IPS-18c (cell line): ENCODE results near the gene MRPL3.

Source experiments
- H3K4me3 ChIP-seq: 2 replicates; pipeline ENCODE4 v1.7.0; 2013; ENCODE audit warnings: low read depth, mild to moderate bottlenecking, low read length, moderate library complexity; ENCODE audit not compliant: insufficient read depth
- H3K9me3 ChIP-seq: one replicate; pipeline ENCODE4 v1.6.1; 2013; ENCODE audit warnings: mild to moderate bottlenecking, low read length, moderate library complexity; ENCODE audit not compliant: control insufficient read depth, insufficient read depth

Gene MRPL3

DNA sequence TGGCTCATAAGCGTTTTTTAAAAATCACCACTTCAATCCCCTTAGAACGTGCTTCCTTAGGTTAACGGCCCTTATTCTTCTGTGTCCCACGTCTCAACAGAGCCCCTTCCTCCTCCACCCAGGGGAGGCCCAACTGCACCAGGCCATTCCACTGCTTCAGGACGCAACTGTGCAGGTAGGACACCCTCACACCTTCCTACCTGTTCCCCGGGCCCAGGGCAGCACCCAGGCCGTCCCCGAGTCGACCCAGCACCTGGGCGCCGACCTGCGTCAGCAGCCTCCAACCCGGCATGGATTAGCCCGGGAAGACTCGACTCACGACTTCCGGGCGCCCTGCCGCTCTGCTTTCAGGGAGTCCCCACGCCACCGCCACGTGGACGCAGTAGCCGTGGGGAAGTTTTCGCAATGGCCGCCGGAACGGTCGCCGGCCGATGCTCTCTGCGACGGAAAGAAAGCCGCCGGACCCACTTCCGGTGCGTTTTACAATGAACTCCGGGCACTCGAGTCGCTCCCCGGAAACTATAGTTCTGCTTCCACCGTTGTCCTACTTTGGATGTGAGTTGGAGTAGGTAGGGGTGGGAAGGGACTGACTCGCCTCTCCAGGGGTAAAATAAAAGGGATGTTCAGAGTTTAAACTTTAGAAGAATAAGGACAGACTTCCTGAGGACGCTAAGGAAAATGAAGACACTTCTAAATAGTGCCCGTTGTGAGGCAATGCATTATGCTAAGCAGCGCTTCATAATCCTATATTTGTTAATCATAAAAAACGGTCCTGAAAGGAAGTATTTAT lies at the start of gene MRPL3:
Gene MRPL3, minus strand, starts transcription at position 442 of the 790 bp plus-strand sequence. Its CDS starts 150 bp downstream, at position 292.
- Histone ChIP-seq H3K4me3 (peak within 1 kb of the TSS; percentile 87), H3K9me3 (no peaks in the 10 kb centered on the region)

DNA sequence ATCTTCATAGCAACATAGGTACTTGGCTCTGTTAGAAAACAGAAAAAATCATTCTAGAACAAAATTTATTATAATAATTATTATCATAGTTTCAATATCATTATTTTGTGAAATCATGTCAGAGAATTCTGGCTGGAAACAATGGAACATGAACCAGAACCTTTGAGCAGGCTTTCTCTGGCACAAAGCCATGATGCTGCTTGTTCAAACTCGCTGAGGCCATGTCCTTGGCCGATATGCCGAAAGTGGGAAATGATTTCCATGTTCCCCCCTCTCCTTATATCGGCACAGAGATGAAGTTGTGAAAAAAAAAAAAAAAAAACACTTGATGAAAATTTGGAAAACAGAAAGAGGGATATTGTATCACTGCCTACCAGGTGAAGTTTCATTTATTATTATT lies 49.0 kb upstream of the MRPL3 start:
- H3K9me3 ChIP-seq: no peaks in the 10 kb centered on the region
- no peak overlapping the region for H3K4me3 ChIP-seq

- no peak overlapping the region for H3K4me3 ChIP-seq
- no peaks in the 10 kb centered on the region for H3K9me3 ChIP-seq
Observed at GRCh38 chr3:131550562-131551465, 48.0 kb upstream of the MRPL3 start.

- H3K9me3 ChIP-seq: no peaks in the 10 kb centered on the region
Observed at GRCh38 chr3:131549340-131549739, 46.6 kb upstream of the MRPL3 start.

DNA sequence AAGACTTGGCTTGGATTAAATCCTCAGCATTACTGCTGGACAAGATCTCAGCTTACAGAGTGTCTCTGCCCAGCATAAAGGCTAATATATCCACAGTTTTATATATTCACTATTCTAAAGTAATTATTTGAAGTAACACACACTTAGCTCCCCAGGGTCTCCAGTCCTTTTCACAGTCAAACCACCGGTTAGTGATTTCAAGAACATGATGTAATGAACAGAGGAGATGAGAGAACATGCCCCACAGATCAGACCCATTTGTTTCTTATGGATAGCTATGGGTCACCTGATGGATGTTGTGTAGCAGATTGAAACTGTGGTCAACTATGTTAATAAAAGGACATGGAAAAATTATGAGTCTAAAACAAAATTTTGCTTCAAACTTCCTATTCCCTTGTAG lies 44.8 kb upstream of the MRPL3 start:
- no peak overlapping the region for H3K4me3 ChIP-seq
- H3K9me3 ChIP-seq: peaks cover 2% of the 10 kb centered on the region

More at GRCh38 chr3:131549340-131549739, 46.6 kb upstream of the MRPL3 start:
- no peak overlapping the region for H3K4me3 ChIP-seq

- Histone ChIP-seq H3K9me3 (peaks cover 2% of the 10 kb centered on the region), H3K4me3 (no peak overlapping the region)
Observed at GRCh38 chr3:131546441-131546840, 43.7 kb upstream of the MRPL3 start.

- H3K4me3 ChIP-seq: no peak overlapping the region
- H3K9me3 ChIP-seq: peaks cover 2% of the 10 kb centered on the region
Observed at GRCh38 chr3:131544557-131544956, 41.8 kb upstream of the MRPL3 start.

- H3K9me3 ChIP-seq: peaks cover 2% of the 10 kb centered on the region
- no peak overlapping the region for H3K4me3 ChIP-seq
Observed at GRCh38 chr3:131543714-131544113, 40.9 kb upstream of the MRPL3 start.

DNA sequence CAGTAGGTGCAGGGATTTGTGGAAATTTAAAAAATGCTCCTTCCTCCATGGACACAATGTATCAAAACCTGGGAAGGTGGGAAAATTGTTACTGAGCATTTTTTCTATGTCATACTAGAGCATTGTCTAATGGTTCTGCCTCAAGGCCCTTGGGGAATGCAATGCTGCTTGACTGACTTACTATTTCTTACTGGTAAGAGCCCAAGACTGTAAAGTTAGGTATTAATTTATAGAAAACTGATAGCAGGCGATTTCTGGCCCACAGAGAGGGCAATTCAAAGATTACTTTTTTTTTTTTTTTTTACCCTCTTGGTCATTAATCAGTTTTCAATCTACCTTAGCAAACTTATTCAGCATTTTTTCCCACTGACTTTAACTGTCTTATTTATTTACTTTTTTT lies 38.5 kb upstream of the MRPL3 start:
- peaks cover 2% of the 10 kb centered on the region for H3K9me3 ChIP-seq

GRCh38 chr3:131540821-131541220 lies 38.0 kb upstream of the MRPL3 start:
- peaks cover 2% of the 10 kb centered on the region for H3K9me3 ChIP-seq
- H3K4me3 ChIP-seq: no peak overlapping the region

More for the DNA sequence above, 38.5 kb upstream of the MRPL3 start:
- no peak overlapping the region for H3K4me3 ChIP-seq

GRCh38 chr3:131540143-131540542 lies 37.4 kb upstream of the MRPL3 start:
- Histone ChIP-seq H3K9me3 (peaks cover 2% of the 10 kb centered on the region), H3K4me3 (no peak overlapping the region)

GRCh38 chr3:131538968-131539367 lies 36.2 kb upstream of the MRPL3 start:
- H3K4me3 ChIP-seq: no peak overlapping the region
- peaks cover 2% of the 10 kb centered on the region for H3K9me3 ChIP-seq

DNA sequence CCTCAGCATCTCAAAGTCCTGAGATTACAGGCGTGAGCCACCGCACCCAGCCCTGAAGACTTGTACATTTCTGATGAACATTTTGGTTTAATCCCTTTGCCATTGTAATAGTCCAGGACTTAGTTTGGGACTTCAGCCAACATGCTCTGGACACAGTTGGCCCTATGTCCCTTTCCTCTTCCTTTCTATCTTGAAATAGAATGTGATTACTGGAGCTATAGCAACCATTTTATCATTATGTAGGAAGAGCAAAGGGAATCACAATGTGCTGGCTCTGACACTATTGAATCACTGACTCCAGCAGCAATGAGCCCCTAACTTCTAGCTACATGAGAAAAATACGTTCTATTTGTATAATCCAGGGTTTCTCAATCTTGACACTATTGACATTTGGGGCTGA lies 34.8 kb upstream of the MRPL3 start:
- H3K9me3 ChIP-seq: no peaks in the 10 kb centered on the region
- H3K4me3 ChIP-seq: no peak overlapping the region

GRCh38 chr3:131535596-131535995 lies 32.8 kb upstream of the MRPL3 start:
- Histone ChIP-seq H3K4me3 (no peak overlapping the region), H3K9me3 (no peaks in the 10 kb centered on the region)

- H3K4me3 ChIP-seq: no peak overlapping the region
- H3K9me3 ChIP-seq: no peaks in the 10 kb centered on the region
Observed at GRCh38 chr3:131535131-131535530, 32.4 kb upstream of the MRPL3 start.

DNA sequence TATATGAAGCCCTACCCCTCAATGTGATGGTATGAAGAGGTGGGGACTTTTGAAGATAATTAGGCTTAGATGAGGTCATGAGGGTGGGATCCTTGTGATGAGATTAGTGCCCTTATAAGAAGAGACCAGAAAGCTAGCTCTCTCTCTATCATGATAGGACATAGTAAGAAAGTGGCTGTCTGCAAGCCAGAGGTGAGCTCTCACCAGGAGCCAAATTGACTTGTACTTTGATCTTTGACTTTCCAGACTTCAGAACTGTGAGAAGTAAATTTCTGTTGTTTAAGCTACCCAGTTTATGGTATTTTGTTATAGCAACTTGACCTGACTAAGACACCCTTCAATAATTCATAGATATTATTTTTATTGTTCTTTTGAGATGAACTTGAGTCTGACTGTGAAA lies 29.9 kb upstream of the MRPL3 start:
- Histone ChIP-seq H3K9me3 (no peaks in the 10 kb centered on the region), H3K4me3 (no peak overlapping the region)

- Histone ChIP-seq H3K9me3 (no peaks in the 10 kb centered on the region), H3K4me3 (no peak overlapping the region)
Observed at GRCh38 chr3:131530843-131531242, 28.1 kb upstream of the MRPL3 start.

DNA sequence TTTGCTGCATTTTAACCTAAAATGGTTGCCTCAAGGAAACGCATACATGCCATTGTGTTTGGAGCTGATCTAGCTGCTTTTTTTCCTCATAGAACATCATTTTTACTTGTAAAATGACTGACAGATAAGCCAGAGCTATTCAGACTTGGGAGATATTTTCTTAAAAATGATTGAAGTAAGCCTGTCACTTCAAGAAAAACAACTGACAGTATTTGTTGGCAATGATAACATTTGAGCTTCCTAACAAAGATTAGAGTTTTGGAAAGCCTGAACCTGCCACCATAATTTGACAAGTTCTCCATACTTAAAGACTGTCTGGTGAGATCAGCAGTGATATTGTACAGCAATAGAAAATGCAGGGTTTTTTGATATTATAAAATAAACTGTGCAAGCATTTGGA lies 27.6 kb upstream of the MRPL3 start:
- Histone ChIP-seq H3K4me3 (no peak overlapping the region), H3K9me3 (no peaks in the 10 kb centered on the region)
